AG04449 (cell line): ENCODE results near the gene RUSF1.
"Not testable (repeated sequence)": the region's sequence is repeated elsewhere in the genome, so short reads cannot be mapped to it uniquely, and the experiment has no call there.

Source experiments
- CTCF ChIA-PET: fragments of 350-600 bp; formaldehyde crosslinking; extraction: SDS; loops from one replicate; lab custom pipeline; 2021; ENCODE audit warnings: antibody characterized with exemption; lab: Yijun Ruan, JAX
- POLR2A ChIA-PET: fragments of 400-600, 350-600 bp; formaldehyde crosslinking; extraction: SDS; loops from one replicate; lab custom pipeline; 2020; ENCODE audit warnings: antibody characterized with exemption, inconsistent platforms; lab: Yijun Ruan, JAX
- DNase-seq: peaks from one replicate; pipeline ENCODE4 v3.0.0-alpha.2; 2010; ENCODE audit warnings: low read depth, low spot score
- H3K4me3 ChIP-seq: 2 replicates; pipeline ENCODE4 v1.5.1; 2011; ENCODE audit warnings: low read depth, mild to moderate bottlenecking, control low read depth, low read length
- CTCF ChIP-seq: IDR thresholded peaks from one replicate; pipeline ENCODE4 v1.5.1; 2011; ENCODE audit warnings: mild to moderate bottlenecking, moderate library complexity, low read length, control low read depth, inconsistent platforms; ENCODE audit not compliant: insufficient read depth; ENCODE audit errors: missing control alignments

Gene RUSF1

GRCh38 chr16:31504159-31504558, 4.0 kb downstream of the RUSF1 start:
- TF ChIP-seq CTCF = no peak
- ChIA-PET CTCF (no interaction called here), POLR2A (interaction anchor here (2.0 kb wide), 1 partner anchor 16 kb away, joined by 6 read pairs; no protein-coding TSS in a partner anchor)
- H3K4me3 ChIP-seq = no peak overlapping the region
- DNase-seq = no peak

- POLR2A ChIA-PET = interaction anchor here (0.9 to 2.0 kb wide), 3 partner anchors 15 to 46 kb away, joined by 3 to 6 read pairs (median 3); partner anchors contain the start of gene TGFB1I1
- CTCF ChIA-PET = interaction anchor here (0.6 kb wide), 1 partner anchor 567 kb away, joined by 3 read pairs; no protein-coding TSS in a partner anchor
- DNase-seq, H3K4me3 ChIP-seq: not testable (repeated sequence)
These were observed 4.6 kb downstream of the RUSF1 start for GRCh38 chr16:31503555-31503954.

GRCh38 chr16:31502981-31503380, 5.2 kb downstream of the RUSF1 start:
- DNase-seq = peak; percentile 24
- no peak overlapping the region for H3K4me3 ChIP-seq
- ChIA-PET POLR2A (interaction anchor here (0.5 to 2.0 kb wide), 4 partner anchors 15 to 57 kb away, joined by 3 to 6 read pairs (median 3); partner anchors contain the start of gene TGFB1I1), CTCF (interaction anchor here (0.6 kb wide), 1 partner anchor 567 kb away, joined by 3 read pairs; no protein-coding TSS in a partner anchor)
- TF ChIP-seq CTCF = no peak

- no peak for DNase-seq
- TF ChIP-seq CTCF = no peak
- CTCF ChIA-PET = interaction anchor here (0.9 to 2.2 kb wide), 3 partner anchors 29 to 41 kb away, joined by 3 to 7 read pairs (median 5); no protein-coding TSS in a partner anchor
- H3K4me3 ChIP-seq = no peak overlapping the region
- POLR2A ChIA-PET = no interaction called here
These were observed 6.2 kb downstream of the RUSF1 start for GRCh38 chr16:31501966-31502348.

- no peak for DNase-seq
- ChIA-PET CTCF (interaction anchor here (0.9 to 2.2 kb wide), 4 partner anchors 28 to 50 kb away, joined by 3 to 7 read pairs (median 4); no protein-coding TSS in a partner anchor), POLR2A (interaction anchor here (0.9 to 1.3 kb wide), 2 partner anchors 11 to 13 kb away, joined by 3 to 6 read pairs; no protein-coding TSS in a partner anchor)
- no peak overlapping the region for H3K4me3 ChIP-seq
- TF ChIP-seq CTCF = no peak
These were observed 6.8 kb downstream of the RUSF1 start for GRCh38 chr16:31501226-31501965.

- no peak for DNase-seq
- CTCF ChIA-PET = interaction anchor here (1.5 kb wide), 1 partner anchor 10 kb away, joined by 4 read pairs; no protein-coding TSS in a partner anchor
- POLR2A ChIA-PET = interaction anchor here (1.3 kb wide), 1 partner anchor 11 kb away, joined by 6 read pairs; no protein-coding TSS in a partner anchor
- no peak overlapping the region for H3K4me3 ChIP-seq
- no peak for TF ChIP-seq CTCF
These were observed 8.3 kb downstream of the RUSF1 start for GRCh38 chr16:31499928-31500327.
